ENCODE measurements around the gene KCNMA1.

Gene KCNMA1

GRCh38 chr10:77492368-77492994, 145.1 kb downstream of the KCNMA1 start:
- H3K27me3 ChIP-seq = peaks cover 8% of the 10 kb centered on the region
- H3K27ac ChIP-seq = no peak overlapping the region
- peaks cover 0 to 5% of the 10 kb centered on the region in 2 experiments for H3K4me1 ChIP-seq (ENCODE audit: control insufficient read depth in 1 of 2, insufficient read depth in 1 of 2, low read depth in 1 of 2, low read length in 1 of 2)
- H3K36me3 ChIP-seq = no peaks in the 10 kb centered on the region
- no peak for TF ChIP-seq CTCF (IDR thresholded peaks at IDR 0.05)
- no peak overlapping the region for H3K4me3 ChIP-seq (ENCODE audit: low read depth in 1 of 2, low read length in 1 of 2)
- H3K9me3 ChIP-seq = no peaks in the 10 kb centered on the region

DNA sequence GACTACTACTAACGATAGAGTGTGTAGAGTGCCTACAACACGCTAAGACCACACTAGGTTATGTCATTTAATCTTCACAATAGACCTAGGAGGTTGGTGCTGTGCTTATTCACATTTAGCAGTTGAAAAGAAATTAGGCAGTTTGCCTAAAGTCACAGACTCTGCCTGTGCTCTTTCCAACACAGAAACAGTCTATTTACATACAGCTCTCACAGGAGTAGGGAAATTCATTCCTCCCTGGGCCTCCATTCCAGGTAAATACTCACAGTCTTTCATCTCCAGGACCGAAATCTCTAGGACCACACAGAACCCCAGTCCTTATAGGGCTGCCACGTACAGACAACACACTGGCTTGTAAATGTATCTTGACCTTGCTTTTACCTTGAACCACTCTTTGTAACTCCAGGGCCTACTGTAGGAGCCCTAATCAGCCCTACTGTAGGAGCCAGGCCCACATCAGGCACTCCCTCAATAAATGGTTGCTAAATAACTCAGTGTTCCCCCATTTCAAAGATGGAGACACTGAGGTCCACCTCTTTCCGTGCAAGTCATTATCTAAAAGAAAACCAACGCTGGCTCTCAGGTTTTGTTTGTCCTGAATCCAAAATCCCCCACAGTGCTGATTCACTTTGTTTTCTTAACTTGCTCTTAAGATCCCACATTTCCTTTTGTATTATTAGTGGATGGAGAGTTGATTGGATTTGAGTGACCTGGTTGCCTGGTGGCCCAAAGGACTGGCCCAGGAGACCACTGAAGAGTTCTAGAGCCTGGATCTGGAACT, 146.9 kb downstream of the KCNMA1 start:
- H3K4me3 ChIP-seq (ENCODE audit: low read depth in 1 of 2, low read length in 1 of 2) = no peak overlapping the region
- H3K27ac ChIP-seq = no peak overlapping the region
- peaks cover 5% of the 10 kb centered on the region for H3K27me3 ChIP-seq
- H3K4me1 ChIP-seq (ENCODE audit: control insufficient read depth in 1 of 2, insufficient read depth in 1 of 2, low read depth in 1 of 2, low read length in 1 of 2) = peaks cover 0 to 5% of the 10 kb centered on the region in 2 experiments
- no peaks in the 10 kb centered on the region for H3K9me3 ChIP-seq
- TF ChIP-seq CTCF (IDR thresholded peaks at IDR 0.05) = no peak
- H3K36me3 ChIP-seq = no peaks in the 10 kb centered on the region

GRCh38 chr10:77486517-77486916, 151.1 kb downstream of the KCNMA1 start:
- no peak overlapping the region for H3K4me3 ChIP-seq (ENCODE audit: low read depth in 1 of 2, low read length in 1 of 2)
- no peaks in the 10 kb centered on the region for H3K9me3 ChIP-seq
- H3K4me1 ChIP-seq (ENCODE audit: control insufficient read depth in 1 of 2, insufficient read depth in 1 of 2, low read depth in 1 of 2, low read length in 1 of 2) = no peaks in the 10 kb centered on the region
- TF ChIP-seq CTCF (IDR thresholded peaks at IDR 0.05) = no peak
- H3K27me3 ChIP-seq = peaks cover 22% of the 10 kb centered on the region
- no peaks in the 10 kb centered on the region for H3K36me3 ChIP-seq
- H3K27ac ChIP-seq = no peak overlapping the region

- no peak for TF ChIP-seq CTCF (IDR thresholded peaks at IDR 0.05)
- H3K4me3 ChIP-seq (ENCODE audit: low read depth in 1 of 2, low read length in 1 of 2) = no peak overlapping the region
Measured at GRCh38 chr10:77485847-77486246, 151.8 kb downstream of the KCNMA1 start.

DNA sequence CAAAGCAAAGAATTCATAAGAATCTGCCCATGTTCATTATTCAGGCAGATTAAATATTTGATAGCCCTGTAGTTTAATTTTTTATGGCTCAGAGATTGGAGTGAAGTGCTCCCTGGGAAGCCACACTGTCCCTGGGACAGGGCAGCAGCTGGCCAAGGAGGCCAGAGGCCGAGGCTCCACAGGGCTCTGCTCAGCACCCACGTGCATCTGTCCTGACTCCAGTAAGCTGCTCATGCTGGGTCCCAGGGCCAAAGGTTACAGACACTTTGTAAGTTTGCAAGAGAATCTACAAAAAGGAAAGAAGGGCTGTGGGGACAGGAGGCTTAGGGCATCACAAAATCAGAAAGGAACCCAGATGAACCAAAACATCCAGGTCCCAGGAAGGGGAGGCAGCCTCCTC, 155.5 kb downstream of the KCNMA1 start:
- Histone ChIP-seq H3K27ac (no peak overlapping the region), H3K4me3 (ENCODE audit: low read depth in 1 of 2, low read length in 1 of 2) (no peak overlapping the region), H3K36me3 (no peaks in the 10 kb centered on the region), H3K9me3 (no peaks in the 10 kb centered on the region), H3K27me3 (peaks cover 50% of the 10 kb centered on the region), H3K4me1 (ENCODE audit: control insufficient read depth in 1 of 2, insufficient read depth in 1 of 2, low read depth in 1 of 2, low read length in 1 of 2) (no peaks in the 10 kb centered on the region)
- no peak for TF ChIP-seq CTCF (IDR thresholded peaks at IDR 0.05)

More at GRCh38 chr10:77485847-77486246, 151.8 kb downstream of the KCNMA1 start:
- Histone ChIP-seq H3K4me1 (ENCODE audit: control insufficient read depth in 1 of 2, insufficient read depth in 1 of 2, low read depth in 1 of 2, low read length in 1 of 2) (no peaks in the 10 kb centered on the region), H3K9me3 (no peaks in the 10 kb centered on the region), H3K27me3 (peaks cover 22% of the 10 kb centered on the region), H3K27ac (no peak overlapping the region), H3K36me3 (no peaks in the 10 kb centered on the region)
